AG09319 (cell line): ENCODE measurements around the gene CHID1.

Source experiments
- DNase-seq: peaks from one replicate; pipeline ENCODE4 v3.0.0-alpha.2; 2010; ENCODE audit warnings: low read depth; ENCODE audit errors: extremely low read depth
- CTCF ChIP-seq: IDR thresholded peaks from 2 replicates; pipeline ENCODE4 v1.5.1; 2011; ENCODE audit warnings: low read depth, mild to moderate bottlenecking, inconsistent platforms, low read length, moderate library complexity

CHID1 gene

GRCh38 chr11:886568-886967 is 24.0 kb downstream of the CHID1 start:
- TF ChIP-seq CTCF = no peak

GRCh38 chr11:884578-885070 is 26.0 kb downstream of the CHID1 start:
- no peak for DNase-seq
- no peak for TF ChIP-seq CTCF

More at GRCh38 chr11:886568-886967, 24.0 kb downstream of the CHID1 start:
- no peak for DNase-seq

- no peak for DNase-seq
Observed at GRCh38 chr11:883527-883926, 27.1 kb downstream of the CHID1 start.

GRCh38 chr11:882596-882995 is 28.0 kb downstream of the CHID1 start:
- no peak for TF ChIP-seq CTCF

More at GRCh38 chr11:883527-883926, 27.1 kb downstream of the CHID1 start:
- TF ChIP-seq CTCF = no peak

GRCh38 chr11:880447-880846 is 30.2 kb downstream of the CHID1 start:
- DNase-seq = no peak
- TF ChIP-seq CTCF = no peak

More at GRCh38 chr11:882596-882995, 28.0 kb downstream of the CHID1 start:
- DNase-seq = no peak

GRCh38 chr11:877565-877964 is 33.0 kb downstream of the CHID1 start:
- no peak for TF ChIP-seq CTCF
- DNase-seq = no peak

GRCh38 chr11:876545-876944 is 34.1 kb downstream of the CHID1 start:
- no peak for TF ChIP-seq CTCF

More at GRCh38 chr11:876545-876944, 34.1 kb downstream of the CHID1 start:
- DNase-seq = no peak
